GM21576 (cell line): ENCODE measurements around the gene PPM1L.

Source experiments
- ATAC-seq: cut with Tn5 transposase; IDR thresholded peaks from one replicate; pipeline ENCODE4 v1.9.1; 2021; ENCODE audit warnings: mild to moderate bottlenecking, moderate library complexity; ENCODE audit not compliant: unreplicated experiment

The PPM1L gene

DNA sequence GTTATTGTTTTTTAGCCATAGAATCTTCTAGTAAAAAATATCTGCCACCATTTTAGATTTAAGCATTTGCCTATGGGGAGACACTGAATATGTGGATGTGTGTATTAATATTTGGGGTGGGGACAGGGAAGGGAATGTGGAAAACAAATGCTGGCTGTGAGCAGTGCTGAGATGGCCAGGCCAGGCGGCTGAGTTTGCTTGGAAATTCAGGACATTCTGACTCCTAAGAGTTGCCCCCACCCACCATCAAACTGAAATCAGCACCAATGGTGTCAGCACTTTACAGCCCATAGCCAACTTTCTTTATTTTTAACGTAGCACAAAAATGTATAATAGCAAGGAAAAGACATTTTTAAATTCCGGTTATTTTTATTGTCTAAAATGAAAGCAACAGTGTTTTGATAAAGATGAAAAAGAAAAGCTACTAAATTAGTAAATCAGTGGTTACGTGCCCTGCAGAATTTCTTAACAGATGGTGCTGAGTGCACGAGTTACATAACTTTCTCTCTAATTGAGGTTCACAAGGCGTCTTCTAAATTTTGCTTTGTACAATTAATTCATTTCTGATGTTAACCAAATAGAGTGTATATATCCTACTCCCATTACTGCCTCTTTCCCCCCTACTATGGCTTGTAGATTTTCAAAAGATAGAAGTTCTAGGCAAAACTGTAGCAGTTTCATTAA is 315.1 kb downstream of the PPM1L start:
- no peak for ATAC-seq

DNA sequence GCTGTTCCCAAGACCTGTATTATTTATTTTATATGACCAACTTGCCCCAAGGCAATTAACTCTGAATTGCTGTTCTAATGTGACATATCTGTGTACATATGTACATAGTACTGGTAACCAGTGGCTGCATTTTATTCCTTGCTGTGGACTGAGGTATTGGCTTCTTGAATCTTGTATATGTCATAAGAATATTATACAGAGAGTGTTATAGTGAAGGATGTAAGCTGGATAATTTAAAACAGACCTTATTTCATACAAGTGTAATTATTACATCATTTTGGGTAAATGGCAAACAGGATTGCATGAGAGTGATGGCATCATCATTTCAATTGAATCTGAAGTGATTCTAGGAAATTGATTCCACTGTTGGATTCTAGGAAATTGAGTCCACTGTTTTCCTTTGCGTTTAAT is 316.2 kb downstream of the PPM1L start:
- ATAC-seq: no peak

DNA sequence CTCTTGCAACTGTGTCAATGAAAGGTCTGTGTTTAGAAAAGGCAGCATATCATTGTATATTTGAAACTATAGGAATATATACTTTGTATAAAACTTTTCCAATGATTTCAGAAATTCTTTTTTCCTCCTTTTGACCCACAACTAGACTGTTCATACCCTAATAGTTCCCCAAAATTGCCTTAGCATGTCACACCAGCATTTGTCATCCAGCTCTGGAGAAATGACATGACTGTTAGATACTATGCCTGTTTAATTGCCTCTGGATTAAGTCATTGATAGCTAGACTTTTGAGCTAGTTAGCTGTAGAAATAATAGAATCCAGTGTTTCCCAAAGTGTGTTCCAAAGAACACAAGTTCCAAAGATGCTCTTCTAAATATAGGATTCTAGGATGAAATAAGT is 316.7 kb downstream of the PPM1L start:
- no peak for ATAC-seq

GRCh38 chr3:161073181-161073580 is 317.1 kb downstream of the PPM1L start:
- ATAC-seq: no peak

DNA sequence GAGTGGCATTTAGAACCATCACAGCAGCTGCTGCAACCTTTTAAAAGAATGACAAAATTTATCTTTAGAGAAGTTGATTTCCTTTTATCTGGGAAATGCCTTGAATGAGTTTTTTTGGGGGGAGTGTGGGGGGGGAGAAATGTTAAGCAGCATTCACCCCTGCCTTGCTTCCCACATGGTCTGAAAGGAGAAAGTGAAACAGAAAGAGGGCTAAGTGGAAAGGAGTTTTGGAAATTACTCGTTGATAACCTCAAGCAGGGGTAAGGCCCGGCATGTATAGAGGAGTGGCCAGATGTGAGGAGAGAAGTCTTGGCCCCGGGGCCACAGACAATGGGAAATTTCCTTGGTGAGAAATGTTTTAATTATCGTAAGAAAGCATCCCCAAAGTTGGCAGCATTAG is 325.6 kb downstream of the PPM1L start:
- ATAC-seq: peak; percentile 83

DNA sequence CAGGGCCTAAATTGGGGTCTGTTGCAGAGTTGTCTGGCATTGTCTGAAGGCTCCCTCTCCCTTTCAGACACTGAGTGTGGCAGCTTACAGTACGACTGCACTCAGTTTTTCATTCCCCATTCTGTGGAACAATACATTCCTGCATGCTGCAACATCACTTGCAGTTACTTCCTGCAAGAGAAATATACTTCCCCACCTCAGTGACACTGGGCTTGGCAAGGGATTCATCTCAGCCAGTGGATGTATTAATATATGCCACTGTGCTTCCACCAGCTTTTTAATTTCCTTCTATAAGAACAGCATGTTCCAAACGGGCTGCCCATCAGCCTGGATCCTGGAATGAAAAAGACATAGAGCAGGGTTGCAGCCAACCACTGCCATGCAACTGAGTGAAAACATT is 326.0 kb downstream of the PPM1L start:
- peak; percentile 27 for ATAC-seq

DNA sequence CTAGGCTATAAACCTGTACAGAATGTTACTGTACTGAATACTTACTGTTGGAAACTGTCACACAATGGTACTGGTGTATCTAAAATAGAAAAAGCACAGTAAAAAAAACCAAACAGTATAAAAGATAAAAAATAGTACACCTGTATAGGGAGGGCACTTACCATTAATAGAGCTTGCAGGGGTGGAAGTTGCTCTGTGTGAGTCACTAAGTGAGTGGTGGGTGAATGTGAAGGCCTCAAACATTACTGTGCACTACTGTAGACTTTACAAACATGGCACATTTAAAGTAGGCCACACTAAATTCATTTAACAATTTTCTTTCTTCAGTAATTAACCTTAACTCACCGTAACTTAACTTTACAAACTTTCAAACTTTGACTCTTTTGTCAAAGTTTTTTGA is 327.1 kb downstream of the PPM1L start:
- ATAC-seq: no peak

DNA sequence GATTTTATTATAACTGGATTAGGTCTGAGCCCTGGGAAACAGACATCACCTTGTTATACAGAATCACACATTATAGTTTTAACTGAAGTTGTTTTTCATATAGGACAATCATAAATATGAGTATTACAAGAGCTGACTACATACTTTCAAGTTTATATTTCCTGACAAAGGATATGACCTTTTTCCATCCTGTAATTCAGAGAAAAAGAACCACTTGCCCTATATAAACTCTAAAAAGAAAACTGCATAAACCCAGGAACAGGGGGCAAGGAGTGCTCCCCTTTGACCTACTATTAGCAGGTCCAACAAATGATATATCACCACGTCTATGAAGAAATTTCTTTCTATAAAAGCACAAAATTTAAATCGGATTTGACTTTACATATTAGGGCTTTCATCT is 328.2 kb downstream of the PPM1L start:
- no peak for ATAC-seq

DNA sequence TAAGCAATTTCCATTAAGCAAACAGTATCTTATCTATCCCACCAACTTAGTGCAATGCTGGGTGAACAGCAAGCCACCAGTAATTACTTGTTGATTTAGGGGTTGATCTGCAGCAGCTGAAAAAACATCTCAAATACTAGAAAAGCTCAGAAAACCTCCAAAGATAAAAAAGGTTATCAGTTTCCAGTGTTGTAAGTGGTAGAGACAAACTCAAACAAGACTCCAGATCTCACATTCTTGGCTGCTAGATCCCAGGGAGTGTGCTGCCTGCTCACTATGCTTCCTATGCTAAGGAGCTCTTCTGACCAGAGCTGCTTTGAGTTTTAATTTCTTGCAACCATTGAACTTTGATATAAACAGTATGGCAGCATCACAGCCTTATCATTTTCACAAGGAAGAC is 337.9 kb downstream of the PPM1L start:
- no peak for ATAC-seq

GRCh38 chr3:161096771-161097367 is 340.8 kb downstream of the PPM1L start:
- peak; percentile 55 for ATAC-seq

DNA sequence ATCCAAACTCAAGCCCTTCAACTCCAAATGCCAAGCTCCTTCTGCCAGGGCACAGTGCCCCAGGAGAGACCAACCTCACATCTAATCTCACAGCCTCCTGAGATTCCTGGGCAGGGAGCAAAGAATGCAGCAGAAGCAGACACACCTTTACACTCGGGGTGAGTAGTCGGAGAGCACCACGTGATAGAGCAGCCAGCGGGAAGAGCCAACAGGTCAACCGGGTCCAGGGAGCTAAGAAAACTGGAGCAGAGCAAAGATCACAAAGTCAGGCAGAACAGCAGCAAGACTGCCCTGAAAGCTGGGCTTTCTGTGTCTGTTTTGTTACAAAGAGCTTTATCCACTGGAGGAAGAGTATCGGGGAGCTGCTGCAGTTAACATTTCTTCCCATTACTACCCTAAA is 345.0 kb downstream of the PPM1L start:
- ATAC-seq: no peak

DNA sequence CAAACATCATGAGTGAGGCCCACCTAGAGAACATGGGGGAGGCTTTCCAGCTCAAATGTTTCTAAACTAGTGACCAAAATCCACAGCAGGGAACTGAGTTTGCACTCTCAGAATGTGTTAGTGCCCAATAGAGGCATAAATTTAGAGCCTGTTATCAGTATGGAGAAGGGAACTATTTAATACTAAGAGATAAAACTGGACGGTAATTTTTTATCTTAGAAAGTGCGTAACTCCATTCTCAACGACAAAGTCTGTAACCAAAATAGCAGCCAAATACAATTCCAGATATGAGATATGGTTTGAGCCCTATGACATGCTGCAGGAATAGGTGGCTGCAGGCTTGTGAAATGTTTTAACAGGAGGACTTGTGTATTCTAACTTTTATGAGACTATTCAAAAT is 345.6 kb downstream of the PPM1L start:
- ATAC-seq: no peak

- no peak for ATAC-seq
Measured at GRCh38 chr3:161103776-161104385, 347.9 kb downstream of the PPM1L start.

DNA sequence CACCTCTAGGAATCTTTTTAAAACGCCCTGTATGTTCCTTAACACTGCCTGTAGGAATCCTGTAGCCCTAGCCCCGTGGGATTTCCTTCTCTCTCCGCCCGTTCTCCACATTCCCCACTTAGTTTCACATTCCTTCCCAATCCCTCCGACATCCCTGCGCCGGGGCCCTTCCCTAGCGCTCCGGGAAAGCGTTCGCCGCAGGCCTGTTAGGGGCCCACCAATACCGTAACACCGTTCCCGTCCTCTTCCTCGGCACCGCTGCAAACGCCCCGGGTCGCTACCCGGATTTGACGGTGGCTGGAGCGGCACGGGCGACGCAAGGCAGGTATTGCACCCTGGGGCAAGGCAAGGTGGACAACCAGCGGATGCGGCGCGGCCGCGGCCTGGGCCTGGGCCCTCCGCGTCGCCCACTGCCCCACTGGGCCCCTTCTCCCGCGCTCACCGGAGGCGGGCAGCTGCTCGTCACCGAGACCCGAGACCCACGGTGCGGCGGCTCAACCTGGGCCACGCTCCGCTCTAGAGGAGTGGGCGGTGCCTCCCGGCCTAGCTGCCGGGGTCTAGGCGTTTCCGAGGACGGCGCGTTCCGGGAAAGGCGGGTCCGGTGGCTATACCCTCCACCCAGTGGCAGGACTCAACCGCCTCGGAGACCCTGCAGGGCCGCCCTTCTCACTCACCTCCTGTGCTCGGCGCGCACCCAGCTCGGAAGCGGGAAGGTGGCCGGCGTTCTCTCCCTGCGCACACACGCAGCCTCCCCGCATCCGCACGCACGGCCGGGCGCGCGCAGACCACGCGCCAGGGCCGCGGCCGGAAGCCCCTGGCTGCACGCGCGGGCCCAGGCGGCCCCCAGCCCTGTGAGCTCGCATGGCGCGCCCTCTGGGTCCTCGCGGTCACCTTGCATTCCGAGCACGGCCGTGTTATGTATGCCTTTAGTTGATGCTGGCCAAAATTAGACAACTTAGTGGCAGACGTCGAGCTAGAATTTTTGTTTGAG is 348.8 kb downstream of the PPM1L start, which contains the start of gene B3GALNT1:
Gene B3GALNT1 (minus strand): TSS at position 789 of the 991 bp plus-strand sequence. CDS start 18,595 bp downstream, outside the sequence.
- peak; percentile 76 for ATAC-seq

DNA sequence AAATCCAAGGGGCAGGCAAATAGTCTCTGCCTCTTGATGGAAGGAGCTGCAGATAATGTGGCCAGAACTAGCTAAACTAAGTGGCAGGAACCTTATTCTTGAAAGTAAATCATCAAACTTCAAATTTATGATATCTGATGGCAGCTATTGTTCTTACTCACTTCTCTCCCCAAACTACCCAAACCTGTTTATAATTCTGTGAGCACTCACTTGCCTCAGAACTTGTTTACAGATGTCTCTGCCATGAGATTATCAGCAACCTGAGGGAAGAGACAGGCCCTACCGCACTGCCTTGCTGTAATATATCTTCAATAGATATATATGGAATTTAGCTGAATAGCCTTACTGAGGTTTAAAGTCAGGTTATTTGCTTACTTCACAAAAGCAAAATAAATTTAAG is 351.3 kb downstream of the PPM1L start:
- no peak for ATAC-seq

GRCh38 chr3:161108840-161109239 is 352.8 kb downstream of the PPM1L start:
- no peak for ATAC-seq

DNA sequence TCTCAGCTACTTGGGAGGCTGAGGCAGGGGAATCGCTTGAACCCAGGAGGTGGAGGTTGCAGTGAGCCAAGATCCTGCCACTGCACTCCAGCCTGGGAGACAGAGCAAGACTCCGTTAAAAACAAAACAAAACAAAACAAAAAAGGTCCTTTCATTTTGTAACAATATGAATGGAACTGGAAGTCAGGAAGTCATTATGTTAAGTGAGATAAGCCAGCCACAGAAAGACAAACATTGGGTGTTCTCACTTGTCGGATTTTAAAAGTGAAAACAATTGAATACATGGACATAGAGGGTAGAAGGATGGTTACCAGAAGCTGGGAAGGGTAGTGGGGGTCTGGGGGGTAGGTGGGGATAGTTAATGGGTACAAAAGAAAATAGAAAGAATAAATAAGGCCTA is 361.6 kb downstream of the PPM1L start:
- ATAC-seq: no peak

DNA sequence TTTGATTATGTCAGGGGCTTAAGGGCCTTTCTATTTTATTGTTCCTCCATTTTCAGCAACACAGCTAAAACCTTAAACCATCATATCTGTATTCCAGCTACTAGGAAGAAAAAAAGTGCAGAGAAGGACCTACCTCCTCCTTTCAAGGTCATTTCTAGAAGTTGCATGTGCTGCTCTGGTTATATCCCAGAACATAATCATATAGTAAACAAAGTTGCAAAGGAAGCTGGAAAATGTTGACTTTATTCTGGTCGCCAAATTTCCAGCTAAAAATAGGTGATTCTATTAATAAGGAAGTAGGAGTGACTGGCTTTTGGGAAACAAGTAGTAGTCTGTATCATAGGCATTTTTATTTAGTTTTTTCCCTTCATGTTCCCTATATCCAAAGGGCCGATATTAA is 370.5 kb downstream of the PPM1L start:
- no peak for ATAC-seq
